Hindlimb muscle (tissue), 1 donor: ENCODE measurements around the gene TMEM209. TPM values are rescaled to one million over a fixed set of nuclear protein-coding genes. Genes with fewer than 3 reads are reported as not detected.
"Not testable (repeated sequence)": the region's sequence is repeated elsewhere in the genome, so short reads cannot be mapped to it uniquely, and the experiment has no call there.

Experiments
- DNase-seq: peaks from one replicate; pipeline ENCODE4 v3.0.0-alpha.2; 2013
- polyA plus RNA-seq: library from polyadenylated mRNA; unstranded; fragments of 120-200 nt; gene quantifications from one replicate; pipeline ENCODE4 v1.2.1, GENCODE V29; 2013; ENCODE audit not compliant: insufficient read length

The TMEM209 gene
- polyA plus RNA-seq, 1 donor, result 11.3 TPM

DNA sequence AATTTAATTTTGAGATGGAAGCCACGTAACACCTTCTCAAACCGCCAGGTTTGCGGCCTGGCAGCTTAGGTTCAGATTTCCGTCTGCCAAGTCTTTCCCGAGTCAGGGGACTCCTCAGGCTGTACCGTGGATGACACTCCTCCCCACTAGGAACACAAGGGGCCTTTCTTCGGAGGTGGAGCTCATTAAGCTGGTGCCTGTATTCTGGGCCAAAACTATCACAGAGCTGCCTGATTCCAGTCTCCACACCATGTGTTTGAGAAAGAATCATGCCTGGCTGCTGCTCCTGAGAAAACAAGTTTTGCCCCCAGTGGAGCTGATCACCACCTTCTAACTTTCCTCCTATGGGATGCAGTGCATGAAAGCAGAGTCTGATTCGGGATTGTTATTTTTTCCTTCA lies 44.8 kb downstream of the TMEM209 start:
- no peak for DNase-seq

DNA sequence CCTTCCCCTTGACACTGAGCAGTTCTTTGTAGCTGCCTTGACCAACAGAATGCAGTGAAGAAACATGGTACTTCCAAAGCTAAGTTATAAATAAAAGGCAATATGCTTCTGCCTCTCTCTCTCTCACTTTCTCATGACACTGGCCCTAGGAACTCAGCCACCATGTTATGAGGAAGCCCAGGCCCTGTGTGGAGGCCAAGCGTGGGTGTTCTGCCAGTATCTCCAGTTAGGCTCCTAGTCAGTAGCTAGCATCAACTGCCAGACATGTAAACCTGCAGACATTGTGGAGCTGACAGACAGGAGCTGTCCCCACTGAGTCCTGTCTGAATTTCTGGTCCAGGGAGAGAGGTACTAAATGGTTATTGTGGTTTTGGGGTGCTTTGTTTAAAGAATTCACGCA lies 45.2 kb downstream of the TMEM209 start:
- no peak for DNase-seq

DNA sequence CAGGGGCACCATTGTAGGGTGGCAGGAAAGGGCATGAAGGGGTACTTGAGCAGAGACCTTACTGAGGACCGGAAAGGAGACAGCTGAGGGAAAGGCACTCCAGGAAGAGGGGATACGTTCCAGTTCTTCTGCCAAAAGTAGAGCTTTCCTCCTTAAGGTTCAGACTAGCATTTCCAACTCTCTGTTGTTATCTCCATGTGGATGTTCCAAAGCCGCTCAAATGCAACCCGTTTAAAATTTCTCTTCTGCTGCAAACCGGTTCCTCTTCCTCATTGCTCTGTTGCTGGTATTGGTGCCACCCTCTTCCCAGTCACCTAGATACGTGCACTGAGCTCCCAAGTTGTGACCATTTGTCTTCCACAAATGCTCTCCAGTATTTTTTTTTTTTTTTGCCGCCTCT lies 47.5 kb downstream of the TMEM209 start:
- no peak for DNase-seq

DNA sequence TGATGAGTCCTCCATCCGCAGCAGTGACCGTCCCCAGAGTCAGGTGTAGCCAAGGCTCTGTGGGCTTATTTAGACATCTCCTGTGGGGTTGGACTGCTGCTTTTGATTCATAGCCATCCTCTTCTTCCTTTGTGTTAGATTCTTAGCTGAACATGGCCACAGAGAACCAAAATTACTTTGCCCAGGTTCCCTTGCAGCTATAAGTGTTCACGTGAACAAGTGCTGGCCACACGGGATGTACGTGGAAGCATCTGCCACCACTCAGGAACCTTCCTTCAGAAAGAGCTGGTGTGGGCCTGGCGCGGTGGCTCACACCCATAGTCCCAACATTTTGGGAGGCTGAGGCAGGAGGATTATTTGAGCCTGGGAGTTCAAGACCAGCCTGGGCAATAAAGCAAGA lies 49.1 kb downstream of the TMEM209 start:
- DNase-seq, result no peak

DNA sequence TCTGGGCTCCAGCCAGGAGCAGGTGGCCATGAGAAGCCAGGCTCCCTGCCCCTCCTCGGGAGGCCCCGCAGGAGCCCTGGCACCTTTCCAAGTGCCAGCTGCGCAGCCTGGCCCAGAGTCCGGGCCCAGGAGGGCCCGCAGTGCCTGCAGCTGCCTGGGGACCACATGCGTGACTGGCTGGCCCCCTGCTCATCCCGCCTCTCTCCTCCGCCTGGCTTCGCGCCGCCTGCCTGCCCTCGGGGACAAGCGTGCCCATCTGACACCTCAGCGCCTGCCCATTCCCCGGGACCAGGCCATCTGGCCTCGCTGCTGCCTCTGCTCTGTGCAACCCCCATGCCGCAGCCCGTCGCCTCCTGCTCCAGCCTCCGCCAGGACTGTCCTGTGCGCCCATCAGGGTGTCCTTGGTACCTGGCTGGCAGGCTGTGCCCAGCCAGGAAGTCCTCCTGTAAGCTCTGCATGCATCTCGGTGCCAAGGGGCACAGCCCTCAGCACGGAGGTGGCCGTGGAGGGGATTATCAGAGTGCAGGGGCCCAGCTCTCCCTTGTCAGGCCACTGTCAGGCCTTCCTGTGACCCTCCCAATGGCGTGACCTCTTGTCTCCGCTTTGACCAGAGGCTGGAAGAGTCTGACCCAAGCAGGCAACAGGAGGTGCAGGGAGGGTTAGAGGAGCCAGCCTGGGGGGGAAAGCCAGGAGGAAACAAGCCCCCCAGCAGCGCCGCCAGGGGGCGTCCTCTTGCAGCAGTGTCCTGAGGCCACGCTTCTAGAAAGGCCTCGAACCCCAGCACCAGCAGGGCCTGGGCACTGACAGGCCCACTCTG lies 50.5 kb downstream of the TMEM209 start:
- peak; percentile 58 for DNase-seq

DNA sequence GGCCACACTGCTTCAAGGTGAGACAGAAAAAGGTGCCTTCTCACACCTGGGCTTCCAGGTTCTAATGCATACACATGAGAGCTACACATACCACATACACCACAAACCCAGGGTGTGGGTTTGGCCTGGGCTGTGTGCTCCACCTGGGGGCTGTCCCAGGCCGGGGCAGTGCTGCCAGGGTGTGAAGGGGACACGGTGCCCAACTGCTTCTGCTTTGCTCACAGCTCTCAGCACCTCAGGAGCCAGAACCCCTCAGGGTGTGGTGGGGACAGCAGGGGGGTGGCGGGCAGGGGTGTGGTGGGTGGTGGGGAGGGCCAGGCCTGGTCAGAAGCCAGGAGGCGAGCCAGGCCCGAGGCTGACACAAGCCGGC lies 51.1 kb downstream of the TMEM209 start:
- no peak for DNase-seq

DNA sequence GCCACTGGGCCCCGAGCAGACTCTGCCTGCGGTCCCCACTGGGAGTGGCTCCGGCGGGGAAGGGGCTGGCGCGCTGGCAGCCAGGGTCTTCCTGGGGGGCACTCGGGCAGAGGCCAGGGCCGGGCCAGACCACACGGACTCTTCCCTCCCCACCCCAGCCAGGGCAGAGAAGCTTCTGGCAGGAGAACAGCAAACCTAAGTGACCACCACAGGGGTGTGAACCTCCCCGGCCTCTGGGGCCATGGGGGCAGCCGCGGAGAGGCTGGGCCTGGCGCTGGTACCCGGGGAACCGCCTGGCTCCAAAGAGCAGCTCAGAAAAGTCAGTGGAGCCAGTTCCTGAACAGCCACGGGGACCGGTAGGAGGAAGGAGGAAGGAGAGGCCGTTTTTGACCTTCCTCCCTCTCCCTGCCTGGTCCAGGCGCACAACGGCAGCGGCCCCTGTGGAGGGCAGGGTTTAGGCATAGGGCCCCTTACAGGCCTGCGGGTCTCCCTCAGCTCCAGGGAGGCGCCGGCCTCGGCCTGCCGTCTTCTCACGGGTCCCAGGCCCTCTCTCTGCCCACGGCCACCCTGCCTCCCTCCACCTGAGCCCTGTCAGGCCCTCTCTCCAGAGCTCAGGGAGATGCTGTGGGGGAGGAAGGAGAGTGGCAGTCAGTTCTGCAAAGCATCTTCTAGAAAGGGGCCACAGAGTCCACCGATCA lies 51.8 kb downstream of the TMEM209 start:
- no peak for DNase-seq

DNA sequence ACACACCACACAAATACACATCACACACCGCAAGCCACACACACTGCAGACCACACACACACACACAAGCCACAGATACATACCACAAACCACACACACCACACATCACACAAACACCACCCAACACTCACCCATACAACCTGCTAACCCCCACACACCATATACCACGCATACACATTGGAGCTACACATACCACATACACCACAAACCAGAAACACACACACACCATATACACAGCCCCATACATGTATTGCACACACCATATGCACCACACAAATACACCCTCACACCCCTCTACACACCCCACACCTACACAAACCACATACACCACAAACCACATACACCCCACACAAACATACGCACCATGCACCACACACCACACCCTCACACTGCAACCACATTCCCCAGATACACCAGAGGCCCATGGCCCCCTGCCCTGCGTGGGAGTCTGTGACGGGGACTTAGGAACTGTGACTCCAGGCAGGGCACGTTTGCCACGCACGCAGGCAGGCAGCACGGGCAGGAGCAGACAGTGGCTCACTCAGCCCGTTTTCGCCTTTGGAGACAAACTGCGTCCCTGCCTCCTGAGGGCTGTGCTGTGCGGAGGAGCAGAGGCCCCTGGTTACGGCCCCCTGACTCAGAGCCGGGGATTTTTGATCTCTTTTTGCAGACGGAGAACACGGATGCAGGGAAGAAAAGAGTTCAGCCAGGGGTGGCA lies 52.6 kb downstream of the TMEM209 start:
- peak; percentile 49 for DNase-seq

DNA sequence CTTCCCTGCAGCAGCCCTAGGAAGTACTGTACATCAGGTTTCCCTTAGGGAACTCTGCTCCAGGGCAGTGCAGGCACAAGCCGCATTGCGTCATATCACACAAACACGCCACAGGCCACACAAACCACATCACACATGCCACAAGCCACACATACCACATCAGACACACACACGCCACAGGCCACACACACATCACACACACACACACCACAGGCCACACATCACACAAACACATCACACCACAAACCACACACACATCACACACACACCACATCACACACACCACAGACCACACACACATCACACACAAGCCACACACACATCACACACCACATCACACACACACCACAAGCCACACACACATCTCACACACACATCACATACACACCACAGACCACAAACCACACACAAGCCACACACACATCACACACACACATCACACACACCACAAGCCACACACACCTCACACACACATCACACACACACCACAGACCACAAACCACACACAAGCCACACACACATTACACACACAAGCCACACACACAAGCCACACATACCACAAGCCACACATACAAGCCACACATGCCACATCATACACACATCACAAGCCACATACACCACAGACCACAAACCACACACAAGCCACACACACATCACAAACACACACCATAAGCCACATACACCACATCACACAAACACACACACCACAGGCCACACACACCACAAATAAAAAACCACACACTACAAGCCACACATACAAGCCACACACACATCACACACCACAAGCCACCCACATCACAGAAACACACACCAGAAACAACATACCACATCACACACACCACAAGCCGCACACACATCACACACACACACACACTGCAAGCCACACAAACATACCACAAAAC lies 53.4 kb downstream of the TMEM209 start:
- DNase-seq, result no peak

DNA sequence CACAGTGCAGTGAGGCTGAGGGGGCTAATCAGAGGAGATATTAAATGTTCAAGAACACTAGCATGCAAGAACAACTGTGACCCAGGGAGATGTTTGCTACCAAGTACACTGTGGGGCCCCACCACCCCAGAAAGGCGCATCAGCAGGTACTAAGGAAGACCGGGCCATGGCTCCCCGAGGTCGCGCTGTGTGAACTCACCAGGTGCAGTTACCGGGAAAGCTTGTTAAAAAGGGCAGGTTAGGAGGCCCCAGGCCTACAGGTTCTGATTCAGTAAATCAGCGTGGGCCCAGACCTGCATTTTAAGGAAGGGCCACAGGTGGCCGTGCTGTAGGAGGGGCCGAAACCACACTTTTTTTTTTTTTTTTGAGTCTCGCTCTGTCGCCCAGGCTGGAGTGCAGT lies 54.6 kb downstream of the TMEM209 start:
- DNase-seq, result no peak

DNA sequence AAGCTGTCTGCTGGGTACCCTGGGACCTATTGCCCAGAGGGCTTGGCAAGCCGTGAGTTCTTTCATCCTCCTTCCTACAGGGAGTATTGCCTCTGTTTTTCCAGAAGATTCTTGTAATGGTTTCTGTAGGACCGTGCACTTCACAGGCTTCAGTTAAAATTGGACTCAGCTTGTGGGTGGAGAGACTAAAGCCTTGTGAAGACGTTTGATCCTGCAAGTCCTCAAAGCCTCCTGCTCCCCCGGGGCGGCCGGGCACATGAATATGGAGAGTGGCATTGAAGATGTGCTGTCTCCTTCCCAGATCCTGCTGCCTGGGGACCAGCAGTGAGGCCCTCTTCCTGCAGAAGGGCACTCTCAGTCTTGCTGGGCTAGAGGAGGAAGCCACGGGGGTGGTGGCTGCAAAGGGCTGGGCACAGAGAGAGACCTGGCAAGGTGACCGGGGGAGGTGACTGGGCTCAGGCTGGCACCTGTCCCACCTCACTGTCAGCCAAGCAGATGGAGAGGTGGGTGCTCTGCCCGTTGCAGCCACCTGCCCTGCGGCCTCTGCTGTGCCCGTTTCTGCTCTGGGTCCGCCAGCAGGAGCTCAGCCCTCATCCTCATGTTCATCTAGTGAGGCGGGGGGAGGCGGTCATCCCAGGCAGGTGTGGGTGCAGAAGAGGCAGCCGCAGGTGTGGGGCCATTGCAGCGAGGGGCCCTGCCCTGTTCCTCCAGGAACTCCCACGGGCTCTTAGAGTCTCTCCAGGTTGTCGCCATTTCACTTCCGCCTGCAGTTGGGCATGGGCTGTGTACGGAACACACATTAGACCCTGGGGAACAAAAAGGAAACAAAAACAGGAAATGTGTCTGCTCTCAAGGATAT lies 55.7 kb downstream of the TMEM209 start:
- no peak for DNase-seq

DNA sequence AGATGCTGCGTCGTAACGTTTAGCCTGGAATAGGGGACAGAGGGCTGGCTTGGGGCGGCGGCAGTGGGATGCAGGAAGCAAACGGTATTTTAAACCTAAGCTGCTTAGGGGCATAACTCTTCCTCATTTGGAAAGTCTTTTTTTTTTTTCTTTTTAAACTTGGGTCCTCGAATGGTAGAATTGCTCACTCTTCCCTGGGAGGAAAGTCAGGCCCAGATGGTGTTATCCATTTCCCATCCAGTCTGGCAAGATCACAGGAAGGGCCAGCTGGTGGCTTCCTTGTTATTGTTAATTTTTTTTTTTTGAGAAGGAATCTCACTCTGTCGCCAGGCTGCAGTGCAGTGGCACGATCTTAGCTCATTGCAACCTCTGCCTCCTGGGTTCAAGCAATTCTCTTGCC lies 56.6 kb downstream of the TMEM209 start:
- DNase-seq, result no peak

DNA sequence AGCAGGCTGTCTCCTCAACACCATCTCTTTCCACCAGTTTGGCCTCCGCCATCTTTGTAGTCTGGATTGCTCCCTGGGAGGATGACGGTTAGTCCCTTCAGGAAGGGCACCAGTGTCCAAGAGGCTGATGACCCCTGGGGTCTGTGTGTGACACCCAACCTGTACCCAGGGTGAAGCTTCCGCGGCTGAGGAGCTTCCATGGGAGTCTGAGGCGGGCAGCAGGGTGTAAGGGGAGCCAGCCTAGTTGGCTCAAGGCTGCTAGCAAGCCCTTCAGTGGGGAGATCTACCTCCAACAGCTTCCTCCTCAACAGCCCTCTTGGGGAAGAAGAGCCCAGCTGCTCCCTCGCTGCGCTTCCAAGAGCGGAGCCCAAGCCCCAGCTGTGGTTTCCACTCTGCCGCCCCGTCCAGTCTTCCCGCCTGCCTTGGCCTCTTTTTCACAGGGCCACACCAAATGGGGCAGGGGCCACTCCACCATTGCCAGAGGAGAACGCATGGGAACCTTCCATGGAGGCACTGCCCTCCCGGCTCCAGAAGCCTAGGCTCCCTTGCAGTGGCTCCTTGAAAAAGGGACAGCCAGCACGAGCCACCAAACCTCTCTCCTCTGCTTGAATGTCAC lies 57.4 kb downstream of the TMEM209 start:
- DNase-seq, result no peak

DNA sequence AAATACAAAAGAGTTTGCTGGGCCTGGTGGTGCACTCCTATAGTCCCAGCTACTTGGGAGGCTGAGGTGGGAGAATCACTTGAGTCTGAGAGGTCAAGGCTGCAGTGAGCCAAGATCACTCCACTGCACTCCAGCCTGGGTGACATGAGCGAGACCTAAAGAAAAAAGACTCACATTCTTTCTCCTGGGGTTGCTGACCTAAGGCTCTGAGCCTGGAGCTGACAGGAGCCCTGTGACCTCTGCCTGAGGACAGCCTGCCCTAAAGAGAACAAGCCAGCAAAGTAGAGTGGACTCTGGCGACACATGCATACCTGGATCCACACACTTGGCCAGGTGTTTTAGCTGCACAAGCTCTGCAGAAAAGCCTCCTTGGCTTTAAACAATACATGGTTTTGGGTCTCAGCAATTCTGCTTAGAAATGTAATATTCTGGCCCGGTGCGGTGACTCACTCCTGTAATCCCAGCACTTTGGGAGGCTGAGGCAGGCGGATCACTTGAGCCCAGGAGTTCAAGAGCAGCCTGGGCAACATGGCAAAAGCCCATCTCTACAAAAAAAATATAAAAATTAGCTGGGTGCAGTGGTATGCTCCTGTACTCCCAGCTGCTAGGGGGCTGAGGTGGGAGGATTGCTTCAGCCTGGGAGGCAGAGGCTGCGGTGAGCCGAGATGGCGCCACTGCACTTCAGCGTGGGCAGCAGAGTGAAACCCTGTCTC lies 58.4 kb downstream of the TMEM209 start:
- no peak for DNase-seq

DNA sequence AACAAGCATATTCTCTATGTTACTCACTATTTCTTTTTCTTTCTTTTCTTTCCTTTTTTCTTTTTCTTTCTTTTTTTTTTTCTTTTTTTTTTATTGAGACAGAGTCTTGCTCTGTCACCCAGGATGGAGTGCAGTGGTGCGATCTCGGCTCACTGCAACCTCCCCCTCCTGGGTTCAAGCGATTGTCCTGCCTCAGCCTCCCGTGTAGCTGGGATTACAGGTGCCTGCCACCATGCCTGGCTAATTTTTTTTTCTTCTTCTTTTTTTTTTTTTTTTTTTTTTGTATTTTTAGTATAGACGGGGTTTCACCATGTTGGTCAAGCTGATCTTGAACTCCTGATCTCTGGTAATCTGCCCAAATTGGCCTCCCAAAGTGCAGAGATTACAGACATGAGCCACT lies 59.1 kb downstream of the TMEM209 start:
- not testable (repeated sequence) for DNase-seq

DNA sequence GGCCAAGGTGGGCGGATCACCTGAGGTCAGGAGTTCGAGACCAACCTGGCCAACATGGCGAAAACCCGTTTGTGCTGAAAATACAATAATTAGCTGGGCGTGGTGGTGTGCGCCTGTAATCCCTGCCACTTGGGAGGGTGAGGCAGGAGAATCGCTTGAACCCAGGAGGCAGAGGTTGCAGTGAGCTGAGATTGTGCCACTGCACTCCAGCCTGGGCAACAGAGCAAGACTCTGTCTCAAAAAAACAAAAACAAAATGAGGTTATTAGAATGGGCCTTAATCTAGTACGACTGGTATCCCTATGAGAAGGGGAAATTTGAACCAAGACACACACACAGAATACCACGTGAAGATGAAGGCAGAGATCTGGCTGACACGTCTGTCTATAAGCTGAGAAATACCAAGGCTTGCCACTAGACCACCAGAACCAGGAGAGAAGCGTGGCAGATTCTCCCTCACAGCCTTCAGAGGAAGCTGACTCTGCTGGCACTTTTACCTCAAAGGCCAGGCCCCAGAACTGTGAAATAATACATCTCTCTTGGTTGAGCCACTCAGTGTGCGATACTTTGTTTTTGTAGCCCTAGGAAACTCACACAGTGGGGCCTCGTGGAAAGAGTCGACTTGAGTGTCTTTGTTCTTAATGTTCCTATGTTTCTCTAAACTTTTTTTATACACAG lies 59.6 kb downstream of the TMEM209 start:
- no peak for DNase-seq

DNA sequence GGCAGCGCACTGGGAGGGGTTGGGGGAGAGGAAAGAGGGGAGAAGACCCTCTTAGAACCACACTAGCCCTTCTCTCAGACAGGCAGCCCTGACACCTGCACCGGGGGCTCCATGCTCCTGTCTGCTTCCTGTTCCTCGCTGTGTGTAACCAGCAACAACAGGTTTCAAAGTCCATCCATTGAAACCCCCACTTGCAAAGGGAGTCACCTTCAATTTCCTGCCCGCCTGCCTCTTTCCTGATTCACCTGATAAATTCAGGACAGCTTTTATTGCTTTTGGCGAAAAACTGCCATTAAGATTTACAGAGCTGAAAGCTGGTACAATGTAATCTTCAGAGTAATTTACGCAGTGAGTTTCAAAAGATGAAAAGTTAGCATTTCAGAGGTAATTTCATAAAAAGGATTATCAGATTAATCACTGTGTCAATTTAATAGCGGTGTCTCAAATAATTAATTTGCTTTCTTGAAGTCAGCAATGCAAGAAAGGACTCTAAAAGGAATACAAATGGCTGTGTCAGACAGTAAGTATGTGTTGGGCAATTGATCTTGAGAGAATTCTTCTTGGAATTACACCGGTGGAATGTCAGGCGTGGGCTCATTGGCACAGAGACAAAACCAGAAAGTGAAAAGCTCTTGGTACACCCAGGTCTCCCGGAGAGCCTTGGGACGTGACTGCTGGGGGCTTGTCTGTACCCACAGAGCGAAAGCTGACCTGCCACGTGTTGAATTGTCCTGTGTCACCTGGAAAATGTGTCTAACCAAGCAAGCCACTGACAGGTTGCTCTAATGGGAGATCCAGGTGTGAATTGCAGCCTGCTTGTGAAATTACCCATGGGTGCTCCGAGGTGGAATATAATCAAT lies 60.7 kb downstream of the TMEM209 start:
- DNase-seq, result no peak

DNA sequence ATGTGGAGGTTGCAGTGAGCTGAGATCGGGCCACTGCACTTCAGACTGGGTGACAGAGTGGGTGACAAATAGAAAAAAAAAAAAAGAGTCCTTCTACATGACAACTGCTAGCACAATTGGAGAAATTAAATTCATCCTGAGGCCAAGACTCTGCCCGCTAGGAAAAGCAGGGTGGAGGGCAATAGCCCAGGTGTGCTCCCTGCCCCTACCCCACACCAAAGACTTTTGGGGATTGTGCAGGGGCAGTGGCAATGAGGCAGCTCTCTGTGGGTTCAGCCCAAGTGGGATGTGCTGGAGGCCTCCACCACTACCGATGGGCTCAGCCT lies 61.3 kb downstream of the TMEM209 start:
- no peak for DNase-seq

DNA sequence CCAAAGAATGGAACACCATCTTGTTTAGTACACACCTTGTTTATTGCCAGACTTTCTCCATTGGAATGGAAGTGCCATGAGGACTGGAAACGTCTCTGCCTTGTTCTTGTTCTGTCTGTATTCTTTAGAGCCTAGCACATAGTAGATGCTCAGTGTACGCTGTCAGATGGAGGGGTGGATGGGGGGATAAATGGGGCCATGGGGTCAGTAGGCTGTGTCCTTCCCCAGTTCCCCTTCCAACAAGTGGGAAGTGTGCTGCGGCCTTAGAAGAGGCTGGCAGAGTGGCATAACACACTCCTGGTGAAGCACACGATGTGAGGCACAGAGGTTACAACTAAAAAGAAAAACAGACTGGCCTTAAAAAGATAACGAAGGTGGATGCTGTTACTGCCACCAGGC lies 61.9 kb downstream of the TMEM209 start:
- no peak for DNase-seq
